Tibial artery (tissue), 4 donors: ENCODE data around the gene SLC24A5.

ENCODE experiments used
- DNase-seq, 2 donors: peaks; one replicate each; pipeline ENCODE4 v3.0.0-alpha.2; 2019
- H3K27ac ChIP-seq, 2 donors: fragments of 200-600 bp; sonication (generic) in 1 of 2; 1 replicate in 1 of 2; 2 replicates in 1 of 2; pipeline ENCODE4 v1.5.1; 2018 to 2019; ENCODE audit warnings: mild to moderate bottlenecking in 1 of 2
- H3K27me3 ChIP-seq, 2 donors: fragments of 200-600 bp; sonication (generic) in 1 of 2; one replicate each; pipeline versions ENCODE4 v1.5.1 to v1.6.0; 2016 to 2019
- H3K36me3 ChIP-seq, 3 donors: fragments of 200-600 bp; sonication (generic) in 2 of 3; one replicate each; pipeline ENCODE4 v1.5.1; 2016 to 2019; ENCODE audit warnings: mild to moderate bottlenecking in 2 of 3
- H3K4me1 ChIP-seq, 4 donors: fragments of 200-600 bp; sonication (generic) in 2 of 4; 1 replicate in 3 of 4; 2 replicates in 1 of 4; pipeline ENCODE4 v1.5.1; 2016 to 2019
- H3K4me3 ChIP-seq, 2 donors: fragments of 200-600 bp; sonication (generic) in 1 of 2; 1 replicate in 1 of 2; 2 replicates in 1 of 2; pipeline ENCODE4 v1.5.1; 2018 to 2019; ENCODE audit warnings: mild to moderate bottlenecking in 2 of 2
- H3K9me3 ChIP-seq, 3 donors: fragments of 200-600 bp; sonication (generic) in 1 of 3; one replicate each; pipeline ENCODE4 v1.5.1; 2016 to 2019
- CTCF ChIP-seq, 2 experiments: fragments of 200-600 bp in 1 of 2; fragments of 450-650 bp in 1 of 2; IDR thresholded peaks; one replicate each; pipeline ENCODE4 v1.5.1; 2017 to 2019; ENCODE audit warnings: antibody characterized with exemption in 2 of 2, mild to moderate bottlenecking in 1 of 2, moderate library complexity in 1 of 2
- intact Hi-C: fragments of 100-400 bp; cut with DNase I; formaldehyde crosslinking; loops from one replicate; pipeline ENCODE4 v1.15.0; 2023; ENCODE audit warnings: low total_unique reads

The SLC24A5 gene

GRCh38 chr15:48131324-48131723 lies 10.5 kb downstream of the SLC24A5 start:
- Histone ChIP-seq H3K4me3 (no peak overlapping the region), H3K27me3 (no peaks in the 10 kb centered on the region), H3K4me1 (peaks cover 0 to 21% (median 2%) of the 10 kb centered on the region in 4 donors), H3K27ac (no peak overlapping the region), H3K36me3 (no peaks in the 10 kb centered on the region), H3K9me3 (no peaks in the 10 kb centered on the region)
- DNase-seq = no peak
- no peak for TF ChIP-seq CTCF (IDR thresholded peaks at IDR 0.05)
- intact Hi-C loops = no loop called here

- H3K4me3 ChIP-seq = no peak overlapping the region
- H3K27ac ChIP-seq = no peak overlapping the region
- H3K27me3 ChIP-seq = no peaks in the 10 kb centered on the region
- no peaks in the 10 kb centered on the region for H3K36me3 ChIP-seq
- intact Hi-C loops = no loop called here
- no peak for DNase-seq
- H3K4me1 ChIP-seq = peaks cover 0 to 30% (median 2%) of the 10 kb centered on the region in 4 donors
- H3K9me3 ChIP-seq = no peaks in the 10 kb centered on the region
- TF ChIP-seq CTCF (IDR thresholded peaks at IDR 0.05) = no peak
Observed at GRCh38 chr15:48132874-48133273, 12.1 kb downstream of the SLC24A5 start.

- H3K27me3 ChIP-seq = no peaks in the 10 kb centered on the region
- H3K4me1 ChIP-seq = peaks cover 0 to 65% (median 11%) of the 10 kb centered on the region in 4 donors
- no peaks in the 10 kb centered on the region for H3K9me3 ChIP-seq
- no peak for TF ChIP-seq CTCF (IDR thresholded peaks at IDR 0.05)
- intact Hi-C loops = no loop called here
- H3K36me3 ChIP-seq = peaks cover 0 to 9% (median 4%) of the 10 kb centered on the region in 3 donors
- DNase-seq = no peak
- peak overlapping the region; percentile 61 to 64 for H3K27ac ChIP-seq
- H3K4me3 ChIP-seq = no peak overlapping the region
Observed at GRCh38 chr15:48143856-48144255, 23.1 kb downstream of the SLC24A5 start.

GRCh38 chr15:48144889-48145288 lies 24.1 kb downstream of the SLC24A5 start:
- H3K4me3 ChIP-seq = no peak overlapping the region
- peaks cover 0 to 9% (median 4%) of the 10 kb centered on the region in 3 donors for H3K36me3 ChIP-seq
- peaks cover 0 to 55% (median 11%) of the 10 kb centered on the region in 4 donors for H3K4me1 ChIP-seq
- no peaks in the 10 kb centered on the region for H3K27me3 ChIP-seq
- DNase-seq = no peak
- TF ChIP-seq CTCF (IDR thresholded peaks at IDR 0.05) = no peak
- no peaks in the 10 kb centered on the region for H3K9me3 ChIP-seq
- H3K27ac ChIP-seq = peak overlapping the region; percentile 61 to 64
- intact Hi-C loops = no loop called here

GRCh38 chr15:48145923-48146322 lies 25.1 kb downstream of the SLC24A5 start:
- H3K4me1 ChIP-seq = peaks cover 0 to 48% (median 11%) of the 10 kb centered on the region in 4 donors
- H3K4me3 ChIP-seq = no peak overlapping the region
- intact Hi-C loops = no loop called here
- peaks cover 0 to 10% (median 4%) of the 10 kb centered on the region in 3 donors for H3K36me3 ChIP-seq
- peak overlapping the region; percentile 61 to 64 for H3K27ac ChIP-seq
- no peaks in the 10 kb centered on the region for H3K27me3 ChIP-seq
- H3K9me3 ChIP-seq = no peaks in the 10 kb centered on the region
- no peak for TF ChIP-seq CTCF (IDR thresholded peaks at IDR 0.05)
- DNase-seq = no peak

- intact Hi-C loops = no loop called here
- H3K4me3 ChIP-seq = no peak overlapping the region
- peaks cover 0 to 43% (median 11%) of the 10 kb centered on the region in 4 donors for H3K4me1 ChIP-seq
- H3K27me3 ChIP-seq = no peaks in the 10 kb centered on the region
- no peaks in the 10 kb centered on the region for H3K9me3 ChIP-seq
- peaks cover 6 to 24% (median 6%) of the 10 kb centered on the region in 3 donors for H3K36me3 ChIP-seq
- no peak overlapping the region for H3K27ac ChIP-seq
- TF ChIP-seq CTCF (IDR thresholded peaks at IDR 0.05) = no peak
- DNase-seq = no peak
Observed at GRCh38 chr15:48147358-48147757, 26.6 kb downstream of the SLC24A5 start.
